Purkinje cell (primary cell): Measurements from ENCODE around the gene TAF11. TPM values are rescaled to one million over a fixed set of nuclear protein-coding genes. Genes with fewer than 3 reads are reported as not detected.

Experiments used
- polyA plus RNA-seq: library from polyadenylated mRNA; unstranded; fragments of >200 nt; fragmentation: Nextera tagmentation; gene quantifications from 2 replicates; pipeline ENCODE4 v1.2.1, GENCODE V29; 2014

TAF11 gene, protein sequence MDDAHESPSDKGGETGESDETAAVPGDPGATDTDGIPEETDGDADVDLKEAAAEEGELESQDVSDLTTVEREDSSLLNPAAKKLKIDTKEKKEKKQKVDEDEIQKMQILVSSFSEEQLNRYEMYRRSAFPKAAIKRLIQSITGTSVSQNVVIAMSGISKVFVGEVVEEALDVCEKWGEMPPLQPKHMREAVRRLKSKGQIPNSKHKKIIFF
- polyA plus RNA-seq, result 19.0 and 30.3 TPM in 2 replicates

DNA sequence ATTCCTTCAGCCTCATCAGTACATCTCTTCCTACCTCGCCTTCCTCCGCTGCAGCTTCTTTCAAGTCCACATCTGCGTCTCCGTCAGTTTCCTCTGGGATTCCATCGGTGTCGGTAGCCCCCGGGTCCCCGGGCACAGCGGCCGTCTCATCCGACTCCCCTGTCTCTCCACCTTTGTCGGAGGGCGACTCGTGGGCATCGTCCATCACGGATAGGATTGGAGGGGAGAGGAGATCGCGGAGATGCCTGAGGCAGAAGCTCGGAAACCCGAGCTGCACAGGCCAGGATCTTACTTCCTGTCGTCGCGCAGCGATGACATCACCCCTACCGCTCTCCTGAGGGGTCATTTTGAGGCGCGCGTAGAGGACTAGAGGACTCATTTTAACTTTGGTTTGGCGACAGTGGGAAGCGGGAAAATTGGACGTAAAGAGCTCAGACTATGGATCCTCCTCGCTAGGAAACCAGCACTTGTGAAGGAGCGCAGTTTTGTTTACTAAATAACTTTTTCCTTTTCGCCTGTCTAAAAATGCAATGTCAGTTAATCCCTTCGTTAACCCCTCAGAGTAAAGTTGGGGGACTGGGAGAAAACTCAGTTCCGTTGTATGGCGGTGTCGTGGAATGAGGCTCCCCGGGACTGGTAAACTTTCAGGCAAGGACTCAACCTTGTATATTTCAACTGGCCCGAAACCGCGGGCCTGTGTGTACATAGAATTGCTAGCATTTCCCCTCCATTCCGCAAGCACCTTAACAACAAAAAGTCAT lies at the start of gene TAF11:
TSS of gene TAF11 (minus strand) at position 290 of the 761 bp plus-strand sequence. CDS start at position 205, 85 bp downstream.

DNA sequence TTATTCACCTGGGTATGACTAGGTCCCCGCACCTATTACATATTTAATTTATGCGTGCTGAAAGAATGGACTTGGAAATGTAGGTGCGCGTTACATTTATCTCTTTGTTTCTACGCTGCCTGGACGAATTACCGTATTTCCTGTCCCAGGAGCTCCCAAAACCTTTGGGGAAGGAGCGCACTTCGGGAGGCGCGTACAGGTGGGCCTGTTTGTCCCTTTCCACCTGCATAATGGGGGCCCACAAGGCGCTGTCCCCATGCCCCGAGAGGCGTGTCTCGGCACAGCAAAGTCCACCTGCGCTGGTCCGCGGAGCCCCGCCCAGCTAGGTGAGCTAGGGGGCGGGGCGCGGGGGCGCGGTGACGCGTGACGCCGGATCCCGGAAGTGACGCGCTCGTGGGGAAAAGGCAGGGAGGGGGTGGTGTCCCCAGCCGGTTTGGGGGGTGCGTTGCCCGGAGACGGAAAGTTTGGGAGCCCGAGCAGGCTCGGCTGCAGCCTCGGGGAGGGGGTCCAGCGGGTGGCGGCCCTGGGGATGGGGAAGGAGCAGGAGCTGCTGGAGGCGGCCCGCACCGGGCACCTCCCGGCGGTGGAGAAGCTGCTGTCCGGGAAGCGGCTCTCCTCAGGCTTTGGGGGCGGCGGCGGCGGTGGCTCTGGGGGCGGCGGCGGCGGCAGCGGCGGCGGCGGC lies 1.2 kb upstream of the TAF11 start, which contains the start of gene ANKS1A:
TSS of gene ANKS1A (plus strand) at position 382 of the 682 bp plus-strand sequence. CDS start at position 530, 148 bp downstream.

Other genes with a start within 250 kb of the TAF11 start
- gene ILRUN, start 191.3 kb downstream of the TAF11 start, polyA plus RNA-seq, result 1.8 and 3.4 TPM in 2 replicates
- gene SNRPC, start 130.5 kb downstream of the TAF11 start, polyA plus RNA-seq, result 195 and 211 TPM in 2 replicates
- 1.9 and 3.5 TPM in 2 replicates for gene BLTP3A, start 96.0 kb downstream of the TAF11 start, polyA plus RNA-seq
- 8.6 and 9.5 TPM in 2 replicates for gene ANKS1A, start 1.2 kb upstream of the TAF11 start, polyA plus RNA-seq